Measurements from ENCODE around the gene FTO. TPM values are rescaled to one million over a fixed set of nuclear protein-coding genes. Genes with fewer than 3 reads are reported as not detected.
"Not testable (repeated sequence)": the region's sequence is repeated elsewhere in the genome, so short reads cannot be mapped to it uniquely, and the experiment has no call there.

Gene FTO
- 69.5 TPM for total RNA-seq
- long read RNA-seq, full-length matches to known transcripts = 6 of 8 reads
- long read RNA-seq, partial matches to known transcripts = 0 of 8 reads
- long read RNA-seq, other reads (novel, unspliced or antisense) = 2 of 8 reads

GRCh38 chr16:53703590-53704444, at the start of gene FTO, which contains the start of gene RPGRIP1L:
FTO (plus strand) TSS chr16:53704156.
RPGRIP1L (minus strand) TSS chr16:53703859; CDS start chr16:53700723, 3,136 bp downstream.
- peak; percentile 99 for ATAC-seq
- intact Hi-C loops (cut with DNase I) = loop anchor here (10.0 kb wide), 2 partner anchors 649 to 1231 kb away; partner anchors contain the start of genes CHD9, CHD9NB and IRX5
- DNase-seq (ENCODE audit: missing footprints) = peak; percentile 98

GRCh38 chr16:53654946-53655345, 49.0 kb upstream of the FTO start:
- ATAC-seq = no peak
- no peak for DNase-seq (ENCODE audit: missing footprints)
- intact Hi-C loops (cut with DNase I) = no loop called here

GRCh38 chr16:53662072-53662471, 41.9 kb upstream of the FTO start:
- no peak for ATAC-seq
- no peak for DNase-seq (ENCODE audit: missing footprints)
- intact Hi-C loops (cut with DNase I) = no loop called here

GRCh38 chr16:53664724-53665345, 39.1 kb upstream of the FTO start:
- DNase-seq (ENCODE audit: missing footprints) (no peak), ATAC-seq (no peak)
- intact Hi-C loops (cut with DNase I) = no loop called here

GRCh38 chr16:53666786-53667415, 37.1 kb upstream of the FTO start:
- no peak for ATAC-seq
- no peak for DNase-seq (ENCODE audit: missing footprints)
- intact Hi-C loops (cut with DNase I) = no loop called here

GRCh38 chr16:53668869-53669268, 35.1 kb upstream of the FTO start:
- intact Hi-C loops (cut with DNase I) = no loop called here
- ATAC-seq (no peak), DNase-seq (ENCODE audit: missing footprints) (no peak)

GRCh38 chr16:53672461-53672860, 31.5 kb upstream of the FTO start:
- ATAC-seq = no peak
- no peak for DNase-seq (ENCODE audit: missing footprints)
- intact Hi-C loops (cut with DNase I) = no loop called here

- no peak for DNase-seq (ENCODE audit: missing footprints)
- ATAC-seq = no peak
- intact Hi-C loops (cut with DNase I) = no loop called here
These were observed 30.8 kb upstream of the FTO start for GRCh38 chr16:53673189-53673588.

GRCh38 chr16:53678155-53678554, 25.8 kb upstream of the FTO start:
- DNase-seq (ENCODE audit: missing footprints) (no peak), ATAC-seq (no peak)
- intact Hi-C loops (cut with DNase I) = no loop called here

- intact Hi-C loops (cut with DNase I) = no loop called here
- ATAC-seq (no peak), DNase-seq (ENCODE audit: missing footprints) (no peak)
These were observed 25.1 kb upstream of the FTO start for GRCh38 chr16:53678756-53679343.

- DNase-seq (ENCODE audit: missing footprints) = no peak
- no peak for ATAC-seq
- intact Hi-C loops (cut with DNase I) = no loop called here
These were observed 23.2 kb upstream of the FTO start for GRCh38 chr16:53680756-53681155.

- DNase-seq (ENCODE audit: missing footprints) (no peak), ATAC-seq (no peak)
- intact Hi-C loops (cut with DNase I) = no loop called here
These were observed 22.6 kb upstream of the FTO start for GRCh38 chr16:53681354-53681753.

- DNase-seq (ENCODE audit: missing footprints); ATAC-seq; intact Hi-C loops (cut with DNase I): not testable (repeated sequence)
These were observed 18.6 kb upstream of the FTO start for GRCh38 chr16:53685334-53685733.

GRCh38 chr16:53686710-53687109, 17.2 kb upstream of the FTO start:
- DNase-seq (ENCODE audit: missing footprints) (no peak), ATAC-seq (no peak)
- intact Hi-C loops (cut with DNase I) = no loop called here

GRCh38 chr16:53689636-53690035, 14.3 kb upstream of the FTO start:
- no peak for ATAC-seq
- intact Hi-C loops (cut with DNase I) = no loop called here

GRCh38 chr16:53690771-53691170, 13.2 kb upstream of the FTO start:
- no peak for ATAC-seq
- DNase-seq (ENCODE audit: missing footprints) = no peak
- intact Hi-C loops (cut with DNase I) = no loop called here

More at GRCh38 chr16:53689636-53690035, 14.3 kb upstream of the FTO start:
- no peak for DNase-seq (ENCODE audit: missing footprints)

- ATAC-seq (no peak), DNase-seq (ENCODE audit: missing footprints) (no peak)
- intact Hi-C loops (cut with DNase I) = no loop called here
These were observed 11.8 kb upstream of the FTO start for GRCh38 chr16:53692146-53692545.

- intact Hi-C loops (cut with DNase I) = no loop called here
- no peak for DNase-seq (ENCODE audit: missing footprints)
- ATAC-seq = no peak
These were observed 10.6 kb upstream of the FTO start for GRCh38 chr16:53693320-53693719.

- ATAC-seq (no peak), DNase-seq (ENCODE audit: missing footprints) (no peak)
- intact Hi-C loops (cut with DNase I) = no loop called here
These were observed 8.9 kb upstream of the FTO start for GRCh38 chr16:53695070-53695469.

All from Right ventricle myocardium inferior (tissue), 1 donor.